Retinal pigment epithelial cell (primary cell): ENCODE data around the gene VAV3.
A peak's percentile ranks its signal among the peaks of the same experiment; 100 is the strongest.

ENCODE experiments used
- DNase-seq: peaks from one replicate; pipeline ENCODE4 v3.0.0-alpha.2; 2010; ENCODE audit warnings: low read depth
- H3K4me3 ChIP-seq: 2 replicates; pipeline ENCODE4 v1.5.1; 2011; ENCODE audit warnings: mild to moderate bottlenecking, low read length, control low read depth, moderate library complexity
- TF ChIP-seq, protein P1 (sequence below): conservative IDR thresholded peaks from 2 replicates; pipeline ENCODE4 v1.5.1; 2011; ENCODE audit warnings: low read depth, low read length, control low read depth, inconsistent platforms

The VAV3 gene

DNA sequence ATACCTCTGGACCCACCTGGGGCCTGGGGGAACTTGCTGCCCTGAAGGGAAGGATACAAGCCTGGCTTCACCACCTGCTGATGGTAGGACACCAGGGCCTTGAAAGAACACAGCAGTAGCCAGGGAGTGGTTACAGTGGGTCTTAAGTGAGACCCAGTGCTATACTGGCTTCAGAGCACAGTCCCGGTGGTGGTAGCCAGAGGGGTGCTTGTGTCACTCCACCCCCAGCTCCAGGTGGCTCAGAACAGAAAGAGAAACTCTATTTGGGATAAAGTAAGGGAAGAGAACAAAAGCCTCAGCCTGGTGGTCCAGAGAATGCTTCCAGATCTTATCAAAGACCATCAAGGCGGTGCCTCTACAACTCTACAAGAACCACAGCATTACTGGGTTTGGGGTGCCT is 37.2 kb downstream of the VAV3 start:
- H3K4me3 ChIP-seq: no peak overlapping the region
- DNase-seq: no peak
- TF ChIP-seq, protein P1, sequence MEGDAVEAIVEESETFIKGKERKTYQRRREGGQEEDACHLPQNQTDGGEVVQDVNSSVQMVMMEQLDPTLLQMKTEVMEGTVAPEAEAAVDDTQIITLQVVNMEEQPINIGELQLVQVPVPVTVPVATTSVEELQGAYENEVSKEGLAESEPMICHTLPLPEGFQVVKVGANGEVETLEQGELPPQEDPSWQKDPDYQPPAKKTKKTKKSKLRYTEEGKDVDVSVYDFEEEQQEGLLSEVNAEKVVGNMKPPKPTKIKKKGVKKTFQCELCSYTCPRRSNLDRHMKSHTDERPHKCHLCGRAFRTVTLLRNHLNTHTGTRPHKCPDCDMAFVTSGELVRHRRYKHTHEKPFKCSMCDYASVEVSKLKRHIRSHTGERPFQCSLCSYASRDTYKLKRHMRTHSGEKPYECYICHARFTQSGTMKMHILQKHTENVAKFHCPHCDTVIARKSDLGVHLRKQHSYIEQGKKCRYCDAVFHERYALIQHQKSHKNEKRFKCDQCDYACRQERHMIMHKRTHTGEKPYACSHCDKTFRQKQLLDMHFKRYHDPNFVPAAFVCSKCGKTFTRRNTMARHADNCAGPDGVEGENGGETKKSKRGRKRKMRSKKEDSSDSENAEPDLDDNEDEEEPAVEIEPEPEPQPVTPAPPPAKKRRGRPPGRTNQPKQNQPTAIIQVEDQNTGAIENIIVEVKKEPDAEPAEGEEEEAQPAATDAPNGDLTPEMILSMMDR: no peak

DNA sequence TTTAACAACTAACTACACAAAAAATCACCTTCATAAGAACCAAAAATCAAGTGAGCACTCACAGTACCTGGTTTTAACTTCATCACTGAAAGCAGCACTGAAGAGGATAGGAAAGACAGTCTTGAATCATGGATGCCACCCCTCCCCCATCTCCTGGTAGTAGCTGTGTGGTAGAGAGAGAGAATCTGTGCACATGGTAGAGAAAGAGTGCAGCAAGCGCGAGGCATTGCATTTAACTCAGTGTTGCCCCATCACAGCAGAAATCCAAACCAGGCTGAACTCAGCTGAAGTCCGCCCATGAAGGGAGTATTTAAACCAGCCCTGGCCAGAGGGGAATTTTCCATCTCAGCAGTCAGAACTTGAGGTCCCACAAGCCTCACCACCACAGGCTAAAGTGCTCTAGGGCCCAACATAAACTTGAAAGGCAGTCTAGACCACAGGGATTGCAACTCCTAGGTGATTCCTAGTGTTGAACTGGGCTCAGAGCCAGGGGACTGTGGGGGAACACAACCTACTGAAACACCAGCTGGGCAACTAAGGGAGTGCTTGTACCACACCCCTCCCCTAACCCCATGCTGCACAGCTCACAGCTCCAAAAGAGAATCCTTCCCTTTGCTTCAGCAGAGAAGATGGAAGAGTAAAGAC is 38.4 kb downstream of the VAV3 start:
- DNase-seq: no peak
- H3K4me3 ChIP-seq: no peak overlapping the region
- TF ChIP-seq, protein P1: no peak

DNA sequence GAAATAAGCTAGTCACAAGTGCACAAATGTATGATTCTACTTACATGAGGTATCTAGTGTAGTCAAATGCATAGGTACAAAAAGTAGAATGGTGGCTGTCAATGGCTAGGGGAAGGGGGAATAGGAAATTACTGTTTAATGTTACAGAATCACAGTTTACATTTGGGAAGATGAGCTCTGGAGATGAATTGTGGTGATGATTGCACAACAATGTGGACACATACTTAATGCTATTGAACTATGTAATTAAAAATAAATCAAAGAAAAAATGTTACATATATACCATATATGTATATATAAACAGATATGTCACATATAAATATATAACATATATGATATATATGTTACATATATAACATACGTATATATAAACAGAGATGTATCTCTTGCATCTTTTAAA is 39.4 kb downstream of the VAV3 start:
- TF ChIP-seq, protein P1: no peak
- no peak overlapping the region for H3K4me3 ChIP-seq

DNA sequence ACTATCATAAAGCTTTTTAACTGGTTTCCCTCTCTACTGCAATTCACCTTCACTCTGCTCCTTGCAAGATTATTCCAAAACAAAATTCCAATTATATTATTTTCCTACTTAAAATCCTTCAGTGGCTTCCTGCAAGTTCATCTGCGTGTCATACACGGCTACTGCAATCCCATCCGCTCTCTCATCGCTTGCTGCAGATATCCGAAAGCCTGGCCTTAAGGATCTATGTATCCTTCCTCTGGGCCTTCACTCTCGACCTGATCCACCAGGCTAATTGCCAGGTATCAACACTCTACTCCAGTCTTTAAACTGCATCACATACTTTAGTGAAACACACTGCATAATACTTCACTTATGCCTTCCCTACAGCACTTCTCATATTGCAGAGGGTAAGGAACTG is 44.0 kb downstream of the VAV3 start:
- DNase-seq: no peak
- H3K4me3 ChIP-seq: no peak overlapping the region
- TF ChIP-seq, protein P1: no peak

More for the DNA sequence above, 39.4 kb downstream of the VAV3 start:
- no peak for DNase-seq

DNA sequence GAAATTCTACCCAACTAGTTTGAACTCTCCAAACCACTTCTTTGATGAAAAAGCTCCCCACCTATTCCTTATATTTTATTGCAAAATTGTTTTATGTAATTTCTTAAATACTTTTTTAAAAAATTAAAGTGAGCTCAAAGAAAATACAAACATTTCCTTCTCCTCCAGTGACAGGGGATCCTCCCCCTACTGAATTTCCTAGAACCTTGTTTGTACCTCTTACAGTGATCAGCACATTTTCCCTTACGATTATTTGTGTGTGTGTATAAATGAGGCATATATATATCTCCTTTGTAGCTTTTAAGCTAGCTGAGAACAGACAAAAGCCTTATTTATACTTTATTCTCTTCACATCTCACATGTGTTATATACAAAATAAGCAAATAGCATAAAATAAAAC is 44.4 kb downstream of the VAV3 start:
- TF ChIP-seq, protein P1: no peak
- DNase-seq: no peak
- no peak overlapping the region for H3K4me3 ChIP-seq

DNA sequence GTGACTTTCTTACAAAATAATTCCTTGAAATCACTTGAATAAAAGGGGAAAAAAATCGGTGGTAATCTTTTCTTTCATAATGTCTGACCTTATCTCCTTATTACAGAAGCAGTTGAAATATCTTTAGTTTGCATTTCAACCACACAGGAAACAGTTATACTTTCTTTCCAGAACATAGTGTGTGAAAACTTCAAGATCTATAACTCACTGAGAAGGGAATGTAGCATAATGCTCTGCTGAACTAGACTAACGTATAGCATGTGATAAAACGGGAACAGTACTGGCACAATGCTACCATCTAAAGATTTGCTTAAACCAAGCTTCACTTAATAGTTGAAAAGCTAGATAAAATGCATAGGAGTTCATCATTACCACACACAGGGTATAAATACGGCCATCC is 45.0 kb downstream of the VAV3 start:
- no peak for DNase-seq
- TF ChIP-seq, protein P1: no peak
- no peak overlapping the region for H3K4me3 ChIP-seq

DNA sequence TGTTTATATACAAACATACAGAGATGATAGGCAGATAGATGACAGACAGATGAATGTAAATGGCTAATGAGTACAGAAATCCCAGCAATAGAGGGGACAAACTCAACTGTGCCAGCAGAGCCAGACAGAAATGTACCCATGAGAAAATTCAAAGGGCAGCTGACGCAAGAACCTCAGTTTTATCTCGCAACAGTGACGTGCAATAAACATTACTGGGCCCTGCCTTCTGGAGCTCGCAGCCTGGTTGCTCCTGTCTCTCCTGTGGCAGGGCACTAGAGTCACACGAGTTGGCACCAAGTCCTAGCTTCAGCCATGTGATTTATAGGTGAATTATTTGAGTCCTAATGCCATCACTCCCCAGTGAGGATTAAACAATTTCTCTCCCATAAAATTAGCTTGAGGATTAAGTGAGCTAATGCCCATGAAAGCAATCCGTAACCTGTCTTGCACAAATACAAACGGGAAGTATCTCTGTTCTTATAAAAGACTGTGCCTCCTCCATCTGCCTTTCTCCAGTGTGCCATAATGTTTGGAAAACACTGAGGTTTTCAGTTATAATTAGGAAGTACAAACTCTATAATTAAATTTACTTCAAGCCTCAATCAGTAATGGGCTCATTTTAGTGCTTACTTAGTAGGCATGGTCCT is 50.7 kb downstream of the VAV3 start:
- TF ChIP-seq, protein P1: no peak
- H3K4me3 ChIP-seq: no peak overlapping the region
- peak; percentile 28 for DNase-seq
